NB4 (cell line): ENCODE results near the gene UNC13D.

Experiments used
- DNase-seq: peaks from one replicate; pipeline ENCODE4 v3.0.0; 2010; ENCODE audit warnings: low read depth
- H3K4me3 ChIP-seq: one replicate; pipeline ENCODE4 v1.5.1; 2011; ENCODE audit warnings: mild to moderate bottlenecking, low read depth, low read length, moderate library complexity
- MYC ChIP-seq: IDR thresholded peaks from 2 replicates; pipeline ENCODE4 v1.6.1; 2011; ENCODE audit warnings: low read depth, low read length
- POLR2A ChIP-seq: IDR thresholded peaks from 2 replicates; pipeline ENCODE4 v1.6.1; 2011; ENCODE audit warnings: mild to moderate bottlenecking; ENCODE audit not compliant: insufficient read length; ENCODE audit errors: extremely low read depth
- TF ChIP-seq, protein P1 (sequence below): IDR thresholded peaks from one replicate; pipeline ENCODE4 v1.5.1; 2012; ENCODE audit warnings: low read depth, low read length
- TF ChIP-seq, protein P2 (sequence below): IDR thresholded peaks from 2 replicates; pipeline ENCODE4 v1.6.1; 2011; ENCODE audit warnings: low read depth, low read length

UNC13D gene

DNA sequence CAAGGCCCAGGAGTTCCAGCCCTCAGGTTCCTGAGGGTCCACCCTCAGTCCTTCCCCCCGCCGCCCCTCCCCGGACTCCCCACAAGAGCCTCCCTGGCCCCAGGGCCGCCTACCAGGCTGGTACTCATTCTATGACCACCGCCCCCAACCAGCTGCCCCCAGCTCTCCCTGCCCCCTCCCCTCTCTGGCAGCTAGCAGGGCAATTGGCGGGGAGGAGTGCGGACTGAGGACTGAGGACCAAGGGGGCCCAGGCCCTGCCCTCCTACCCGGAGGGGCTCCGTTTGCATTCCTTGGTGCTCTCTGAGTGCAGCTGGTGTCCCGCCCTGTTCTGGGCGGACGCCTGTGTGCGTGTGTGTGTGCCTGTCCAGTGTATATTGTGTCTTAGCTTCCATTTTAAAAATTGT, 19.1 kb downstream of the UNC13D start:
- H3K4me3 ChIP-seq = no peak overlapping the region
- TF ChIP-seq POLR2A (no peak), MYC (no peak)
- TF ChIP-seq, protein P1, sequence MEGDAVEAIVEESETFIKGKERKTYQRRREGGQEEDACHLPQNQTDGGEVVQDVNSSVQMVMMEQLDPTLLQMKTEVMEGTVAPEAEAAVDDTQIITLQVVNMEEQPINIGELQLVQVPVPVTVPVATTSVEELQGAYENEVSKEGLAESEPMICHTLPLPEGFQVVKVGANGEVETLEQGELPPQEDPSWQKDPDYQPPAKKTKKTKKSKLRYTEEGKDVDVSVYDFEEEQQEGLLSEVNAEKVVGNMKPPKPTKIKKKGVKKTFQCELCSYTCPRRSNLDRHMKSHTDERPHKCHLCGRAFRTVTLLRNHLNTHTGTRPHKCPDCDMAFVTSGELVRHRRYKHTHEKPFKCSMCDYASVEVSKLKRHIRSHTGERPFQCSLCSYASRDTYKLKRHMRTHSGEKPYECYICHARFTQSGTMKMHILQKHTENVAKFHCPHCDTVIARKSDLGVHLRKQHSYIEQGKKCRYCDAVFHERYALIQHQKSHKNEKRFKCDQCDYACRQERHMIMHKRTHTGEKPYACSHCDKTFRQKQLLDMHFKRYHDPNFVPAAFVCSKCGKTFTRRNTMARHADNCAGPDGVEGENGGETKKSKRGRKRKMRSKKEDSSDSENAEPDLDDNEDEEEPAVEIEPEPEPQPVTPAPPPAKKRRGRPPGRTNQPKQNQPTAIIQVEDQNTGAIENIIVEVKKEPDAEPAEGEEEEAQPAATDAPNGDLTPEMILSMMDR = no peak
- TF ChIP-seq, protein P2, sequence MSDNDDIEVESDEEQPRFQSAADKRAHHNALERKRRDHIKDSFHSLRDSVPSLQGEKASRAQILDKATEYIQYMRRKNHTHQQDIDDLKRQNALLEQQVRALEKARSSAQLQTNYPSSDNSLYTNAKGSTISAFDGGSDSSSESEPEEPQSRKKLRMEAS = no peak
- DNase-seq = no peak

DNA sequence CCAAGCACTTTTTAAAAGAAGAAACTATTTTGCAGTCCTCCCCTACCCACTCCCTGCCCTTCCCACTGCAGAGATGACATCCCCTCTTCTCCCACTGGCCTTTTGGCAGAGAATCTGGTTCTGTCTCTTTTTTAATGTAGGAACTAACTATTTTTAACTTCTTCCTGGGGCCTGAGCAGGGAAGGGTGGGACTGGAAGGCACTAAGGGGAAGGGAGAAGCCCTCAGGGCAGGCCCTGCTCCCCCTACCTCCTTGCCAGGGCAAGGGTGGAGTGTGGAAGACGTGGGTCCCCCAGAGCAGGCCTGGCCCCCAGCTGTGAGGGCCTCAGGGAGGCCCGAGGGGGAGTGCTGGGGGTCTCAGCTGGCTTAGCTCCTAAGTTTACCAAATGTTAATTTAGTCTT, 19.5 kb downstream of the UNC13D start:
- H3K4me3 ChIP-seq = no peak overlapping the region
- no peak for DNase-seq
- TF ChIP-seq MYC (no peak), POLR2A (no peak)
- TF ChIP-seq, protein P2 = no peak
- TF ChIP-seq, protein P1 = no peak

DNA sequence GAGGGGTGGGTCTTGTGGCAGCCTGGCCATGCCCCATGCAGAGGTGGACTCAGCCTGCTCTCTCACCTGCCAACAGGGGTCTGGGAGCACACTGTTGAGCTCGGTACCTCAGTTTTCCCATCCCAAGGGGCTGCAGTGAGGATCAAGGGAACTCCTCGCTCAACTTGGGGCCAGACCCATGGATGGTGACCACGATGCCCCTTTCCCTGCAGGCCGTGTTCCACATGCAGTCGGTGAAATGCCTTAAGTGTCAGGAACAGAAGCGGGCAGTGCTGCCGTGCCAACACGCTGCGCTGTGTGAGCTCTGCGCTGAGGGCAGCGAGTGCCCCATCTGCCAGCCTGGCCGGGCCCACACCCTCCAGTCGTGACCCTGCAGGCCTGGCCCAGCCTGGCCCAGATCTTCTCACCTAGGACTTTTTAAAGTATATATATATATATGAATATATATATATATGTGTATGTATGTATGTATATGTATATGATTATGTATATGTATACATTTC, 20.1 kb downstream of the UNC13D start:
- TF ChIP-seq, protein P1 = no peak
- TF ChIP-seq MYC (no peak), POLR2A (no peak)
- TF ChIP-seq, protein P2 = no peak
- no peak for DNase-seq
- H3K4me3 ChIP-seq = no peak overlapping the region

DNA sequence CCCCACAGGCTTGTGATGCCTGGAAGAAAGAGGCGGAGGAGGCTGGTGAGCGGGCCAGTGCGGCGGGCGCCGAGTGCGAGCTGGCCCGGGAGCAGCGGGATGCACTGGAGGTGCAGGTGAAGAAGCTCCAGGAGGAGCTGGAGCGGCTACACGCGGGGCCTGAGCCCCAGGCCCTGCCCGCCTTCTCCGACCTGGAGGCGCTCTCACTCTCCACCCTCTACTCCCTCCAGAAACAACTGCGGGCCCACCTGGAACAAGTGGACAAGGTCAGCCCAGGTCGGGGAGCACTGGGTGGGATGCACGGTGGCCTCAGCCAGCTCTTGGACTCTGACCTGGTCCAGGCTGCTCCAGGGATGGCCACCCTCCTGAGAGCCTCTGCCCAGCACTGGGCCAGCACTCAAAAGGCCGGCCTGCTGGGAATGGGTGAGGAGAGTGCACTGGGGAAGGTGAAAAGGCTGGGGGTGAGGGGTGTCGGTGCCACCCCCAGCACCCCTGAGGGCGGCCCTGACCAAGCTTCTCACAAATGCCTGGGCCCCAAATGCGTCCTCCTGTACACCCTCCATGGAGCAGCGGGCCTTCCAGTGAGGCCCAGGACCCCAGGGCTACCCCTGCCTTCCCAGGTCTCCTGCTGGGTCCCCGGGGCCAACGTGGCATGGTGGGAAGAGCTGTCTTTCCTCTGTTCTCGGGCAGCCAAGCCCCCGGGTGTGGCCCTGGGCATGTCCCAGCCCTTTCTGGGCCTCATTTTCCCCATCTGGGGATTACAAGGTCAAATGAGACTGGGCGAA, 20.8 kb downstream of the UNC13D start:
- no peak overlapping the region for H3K4me3 ChIP-seq
- no peak for DNase-seq
- TF ChIP-seq, protein P2 = no peak
- TF ChIP-seq POLR2A (no peak), MYC (no peak)
- TF ChIP-seq, protein P1 = no peak

DNA sequence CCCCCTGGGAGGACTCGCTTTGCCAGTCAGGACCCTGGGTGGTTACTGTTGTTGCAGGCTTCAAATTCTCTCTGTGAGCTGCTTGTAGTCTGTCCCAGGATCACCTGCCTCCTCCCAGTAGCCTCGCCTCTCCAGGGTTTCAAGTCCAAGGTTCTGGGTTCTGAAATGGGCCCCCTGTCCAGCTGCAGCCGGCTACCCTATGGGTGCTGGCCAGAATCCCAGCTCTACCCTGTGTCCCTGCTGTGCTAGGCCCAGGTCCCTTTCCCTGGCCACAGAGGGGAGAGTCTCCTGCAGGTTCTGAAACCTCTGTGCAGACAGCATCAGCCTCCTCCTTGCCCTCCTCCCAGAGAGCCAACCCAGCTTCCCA, 21.4 kb downstream of the UNC13D start:
- TF ChIP-seq POLR2A (no peak), MYC (no peak)
- TF ChIP-seq, protein P1 = no peak
- TF ChIP-seq, protein P2 = no peak
- H3K4me3 ChIP-seq = no peak overlapping the region
- no peak for DNase-seq
